Mammary epithelial cell (primary cell): ENCODE data around the gene LUC7L2.

Experiments
- EZH2 ChIP-seq: IDR thresholded peaks from 2 replicates; pipeline ENCODE4 v1.6.1; 2012; ENCODE audit warnings: low read length, inconsistent platforms, borderline replicate concordance
- TF ChIP-seq, protein P1 (sequence below), 2 donors: IDR thresholded peaks in 1 of 2; conservative IDR thresholded peaks in 1 of 2; 2 replicates each; pipeline ENCODE4 v1.5.1; 2011 to 2012; ENCODE audit warnings: inconsistent platforms in 2 of 2, low read length in 2 of 2, mild to moderate bottlenecking in 2 of 2, control low read depth in 1 of 2, low read depth in 1 of 2; ENCODE audit not compliant: insufficient read depth in 1 of 2; ENCODE audit errors: extremely low read depth in 1 of 2

DNA sequence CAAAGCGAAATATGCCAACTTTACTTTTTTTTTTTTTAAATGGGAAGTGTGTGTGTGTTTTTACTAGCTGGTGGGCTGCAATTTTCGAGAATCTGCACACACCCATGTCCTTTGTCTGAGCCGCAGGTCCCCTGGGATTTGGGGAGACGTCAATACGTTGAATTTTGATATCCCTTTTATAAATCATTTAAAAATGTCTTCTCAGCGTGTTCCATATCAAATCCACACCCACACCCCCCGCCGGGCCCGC is 19.0 kb upstream of the LUC7L2 start:
- TF ChIP-seq, protein P1, sequence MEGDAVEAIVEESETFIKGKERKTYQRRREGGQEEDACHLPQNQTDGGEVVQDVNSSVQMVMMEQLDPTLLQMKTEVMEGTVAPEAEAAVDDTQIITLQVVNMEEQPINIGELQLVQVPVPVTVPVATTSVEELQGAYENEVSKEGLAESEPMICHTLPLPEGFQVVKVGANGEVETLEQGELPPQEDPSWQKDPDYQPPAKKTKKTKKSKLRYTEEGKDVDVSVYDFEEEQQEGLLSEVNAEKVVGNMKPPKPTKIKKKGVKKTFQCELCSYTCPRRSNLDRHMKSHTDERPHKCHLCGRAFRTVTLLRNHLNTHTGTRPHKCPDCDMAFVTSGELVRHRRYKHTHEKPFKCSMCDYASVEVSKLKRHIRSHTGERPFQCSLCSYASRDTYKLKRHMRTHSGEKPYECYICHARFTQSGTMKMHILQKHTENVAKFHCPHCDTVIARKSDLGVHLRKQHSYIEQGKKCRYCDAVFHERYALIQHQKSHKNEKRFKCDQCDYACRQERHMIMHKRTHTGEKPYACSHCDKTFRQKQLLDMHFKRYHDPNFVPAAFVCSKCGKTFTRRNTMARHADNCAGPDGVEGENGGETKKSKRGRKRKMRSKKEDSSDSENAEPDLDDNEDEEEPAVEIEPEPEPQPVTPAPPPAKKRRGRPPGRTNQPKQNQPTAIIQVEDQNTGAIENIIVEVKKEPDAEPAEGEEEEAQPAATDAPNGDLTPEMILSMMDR (conservative IDR thresholded peaks at IDR 0.05 in 1 of 2, IDR thresholded peaks at IDR 0.05 in 1 of 2; ENCODE audit: extremely low read depth in 1 of 2, insufficient read depth in 1 of 2, low read depth in 1 of 2, low read length in 2 of 2), result no peak
- TF ChIP-seq EZH2, result no peak
